Daoy (cell line): ENCODE results near the gene HS3ST4. TPM values are rescaled to one million over a fixed set of nuclear protein-coding genes. Genes with fewer than 3 reads are reported as not detected.

Experiments
- DNase-seq: peaks from one replicate; pipeline ENCODE4 v3.0.0-alpha.2; 2015; ENCODE audit warnings: low read depth
- total RNA-seq: library from RNA; depleted of rRNA; stranded (reverse); fragments of >200 nt; shearing (Covaris generic); gene quantifications from 2 replicates; pipeline ENCODE4 v1.2.3, GENCODE V29; 2014

The HS3ST4 gene
- total RNA-seq, 1 experiment from 2014 or later = not detected

GRCh38 chr16:26186091-26186615 lies 494.4 kb downstream of the HS3ST4 start:
- no peak for DNase-seq
